PFSK-1 (cell line): ENCODE measurements around the gene PLCXD1.

Experiments used
- SIN3A ChIP-seq: IDR thresholded peaks from 2 replicates; pipeline ENCODE4 v1.6.1; 2012; ENCODE audit warnings: mild to moderate bottlenecking, low read length, moderate library complexity, borderline replicate concordance; ENCODE audit not compliant: insufficient read depth
- TF ChIP-seq, protein P1 (sequence below), 2 experiments: IDR thresholded peaks; 2 replicates each; pipeline versions ENCODE4 v1.6.1 to v1.8.0; 2011 to 2012; ENCODE audit warnings: low read depth in 2 of 2, low read length in 2 of 2, control low read depth in 1 of 2, inconsistent platforms in 1 of 2, mild to moderate bottlenecking in 1 of 2, moderate library complexity in 1 of 2; ENCODE audit not compliant: insufficient read depth in 1 of 2

DNA sequence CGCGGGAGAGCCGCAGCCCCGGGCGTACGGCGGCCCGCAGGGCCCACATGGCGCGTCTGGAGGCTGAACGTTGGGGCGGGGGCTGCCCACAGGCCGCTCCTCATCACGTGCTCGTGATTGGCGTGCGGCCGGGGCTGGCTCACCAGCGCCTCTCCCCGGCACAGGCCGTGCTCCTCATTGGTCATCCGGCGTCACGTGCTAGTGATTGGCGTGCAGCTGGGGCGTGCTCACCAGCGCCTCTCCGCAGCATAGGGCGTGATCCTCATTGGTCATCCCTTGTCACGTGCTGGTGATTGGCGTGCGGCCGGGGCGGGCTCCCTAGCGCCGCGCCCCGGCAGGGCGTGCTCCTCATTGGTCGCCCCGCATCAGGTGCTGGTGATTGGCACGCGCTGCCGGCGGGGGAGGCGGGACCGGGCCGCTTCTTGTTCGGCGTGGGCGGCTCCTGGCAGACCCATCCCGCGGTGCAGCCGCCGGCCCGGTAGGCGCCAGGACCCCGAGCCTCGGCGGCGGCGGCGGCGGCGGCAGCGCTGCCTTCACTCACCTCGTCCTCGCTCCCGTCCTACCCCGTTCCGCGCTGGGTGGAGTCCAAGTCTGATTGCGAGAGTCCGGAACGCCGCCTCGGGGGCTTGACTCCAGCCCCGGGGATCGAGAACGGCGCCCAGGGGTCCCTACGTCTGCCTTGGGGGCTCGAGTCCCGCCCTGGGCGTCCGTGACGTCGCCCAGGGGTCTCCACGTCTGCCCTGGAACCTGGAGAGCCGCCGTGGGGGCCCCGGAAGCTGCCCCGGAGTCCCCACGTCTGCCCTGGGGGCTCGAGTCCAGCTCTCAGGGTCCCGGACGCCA, 37.8 kb downstream of the PLCXD1 start, which contains the start of gene GTPBP6:
- TF ChIP-seq SIN3A, result no peak
- TF ChIP-seq, protein P1, sequence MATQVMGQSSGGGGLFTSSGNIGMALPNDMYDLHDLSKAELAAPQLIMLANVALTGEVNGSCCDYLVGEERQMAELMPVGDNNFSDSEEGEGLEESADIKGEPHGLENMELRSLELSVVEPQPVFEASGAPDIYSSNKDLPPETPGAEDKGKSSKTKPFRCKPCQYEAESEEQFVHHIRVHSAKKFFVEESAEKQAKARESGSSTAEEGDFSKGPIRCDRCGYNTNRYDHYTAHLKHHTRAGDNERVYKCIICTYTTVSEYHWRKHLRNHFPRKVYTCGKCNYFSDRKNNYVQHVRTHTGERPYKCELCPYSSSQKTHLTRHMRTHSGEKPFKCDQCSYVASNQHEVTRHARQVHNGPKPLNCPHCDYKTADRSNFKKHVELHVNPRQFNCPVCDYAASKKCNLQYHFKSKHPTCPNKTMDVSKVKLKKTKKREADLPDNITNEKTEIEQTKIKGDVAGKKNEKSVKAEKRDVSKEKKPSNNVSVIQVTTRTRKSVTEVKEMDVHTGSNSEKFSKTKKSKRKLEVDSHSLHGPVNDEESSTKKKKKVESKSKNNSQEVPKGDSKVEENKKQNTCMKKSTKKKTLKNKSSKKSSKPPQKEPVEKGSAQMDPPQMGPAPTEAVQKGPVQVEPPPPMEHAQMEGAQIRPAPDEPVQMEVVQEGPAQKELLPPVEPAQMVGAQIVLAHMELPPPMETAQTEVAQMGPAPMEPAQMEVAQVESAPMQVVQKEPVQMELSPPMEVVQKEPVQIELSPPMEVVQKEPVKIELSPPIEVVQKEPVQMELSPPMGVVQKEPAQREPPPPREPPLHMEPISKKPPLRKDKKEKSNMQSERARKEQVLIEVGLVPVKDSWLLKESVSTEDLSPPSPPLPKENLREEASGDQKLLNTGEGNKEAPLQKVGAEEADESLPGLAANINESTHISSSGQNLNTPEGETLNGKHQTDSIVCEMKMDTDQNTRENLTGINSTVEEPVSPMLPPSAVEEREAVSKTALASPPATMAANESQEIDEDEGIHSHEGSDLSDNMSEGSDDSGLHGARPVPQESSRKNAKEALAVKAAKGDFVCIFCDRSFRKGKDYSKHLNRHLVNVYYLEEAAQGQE (IDR thresholded peaks at IDR 0.05; ENCODE audit: insufficient read depth in 1 of 2, low read depth in 2 of 2, low read length in 2 of 2), result no peak
